SJSA1 (cell line): ENCODE results near the gene PPP1R2. TPM values are rescaled to one million over a fixed set of nuclear protein-coding genes. Genes with fewer than 3 reads are reported as not detected.

Experiments
- DNase-seq, 2 experiments: peaks; one replicate each; pipeline ENCODE4 v3.0.0-alpha.2; 2015 to 2020; ENCODE audit warnings: low spot score in 2 of 2, low read depth in 1 of 2
- H3K27ac ChIP-seq: fragments of 250-450 bp; sonication (Bioruptor Pico); 2 replicates; pipeline ENCODE4 v1.5.1; 2020; ENCODE audit warnings: mild to moderate bottlenecking, moderate library complexity
- H3K27me3 ChIP-seq: fragments of 250-450 bp; sonication (Bioruptor Pico); replicated peaks from 2 replicates; pipeline ENCODE4 v1.5.1; 2020; ENCODE audit warnings: mild to moderate bottlenecking, moderate library complexity
- H3K36me3 ChIP-seq: fragments of 250-450 bp; sonication (Bioruptor Pico); 2 replicates; pipeline ENCODE4 v1.5.1; 2020; ENCODE audit warnings: mild to moderate bottlenecking
- H3K4me1 ChIP-seq: fragments of 250-450 bp; sonication (Bioruptor Pico); replicated peaks from 2 replicates; pipeline ENCODE4 v1.6.1; 2021; ENCODE audit warnings: mild to moderate bottlenecking
- H3K4me3 ChIP-seq: fragments of 250-450 bp; sonication (Bioruptor Pico); 2 replicates; pipeline ENCODE4 v1.5.1; 2020; ENCODE audit warnings: mild to moderate bottlenecking
- H3K9me3 ChIP-seq: fragments of 250-450 bp; sonication (Bioruptor Pico); replicated peaks from 2 replicates; pipeline ENCODE4 v1.5.1; 2020; ENCODE audit warnings: mild to moderate bottlenecking
- total RNA-seq: library from RNA; depleted of rRNA; stranded (reverse); fragments of >200 nt; shearing (Covaris generic); gene quantifications from 2 replicates; pipeline ENCODE4 v1.2.3, GENCODE V29; 2014

The PPP1R2 gene
- total RNA-seq, 1 experiment from 2014 or later = 54.8 TPM

GRCh38 chr3:195556390-195556789, 13.3 kb upstream of the PPP1R2 start:
- DNase-seq = no peak
- no peak overlapping the region for H3K4me3 ChIP-seq
- H3K27ac ChIP-seq = no peak overlapping the region
- no peaks in the 10 kb centered on the region for H3K36me3 ChIP-seq
- peaks cover 3% of the 10 kb centered on the region for H3K27me3 ChIP-seq
- no peaks in the 10 kb centered on the region for H3K9me3 ChIP-seq
- H3K4me1 ChIP-seq = no peaks in the 10 kb centered on the region

GRCh38 chr3:195555110-195555509, 12.0 kb upstream of the PPP1R2 start:
- Histone ChIP-seq H3K27me3 (peaks cover 3% of the 10 kb centered on the region), H3K4me1 (no peaks in the 10 kb centered on the region), H3K27ac (no peak overlapping the region), H3K36me3 (no peaks in the 10 kb centered on the region), H3K9me3 (no peaks in the 10 kb centered on the region), H3K4me3 (no peak overlapping the region)
- no peak for DNase-seq

GRCh38 chr3:195554458-195554857, 11.3 kb upstream of the PPP1R2 start:
- Histone ChIP-seq H3K27ac (no peak overlapping the region), H3K27me3 (peaks cover 3% of the 10 kb centered on the region), H3K36me3 (no peaks in the 10 kb centered on the region), H3K4me1 (no peaks in the 10 kb centered on the region), H3K4me3 (no peak overlapping the region), H3K9me3 (no peaks in the 10 kb centered on the region)
- DNase-seq = no peak

DNA sequence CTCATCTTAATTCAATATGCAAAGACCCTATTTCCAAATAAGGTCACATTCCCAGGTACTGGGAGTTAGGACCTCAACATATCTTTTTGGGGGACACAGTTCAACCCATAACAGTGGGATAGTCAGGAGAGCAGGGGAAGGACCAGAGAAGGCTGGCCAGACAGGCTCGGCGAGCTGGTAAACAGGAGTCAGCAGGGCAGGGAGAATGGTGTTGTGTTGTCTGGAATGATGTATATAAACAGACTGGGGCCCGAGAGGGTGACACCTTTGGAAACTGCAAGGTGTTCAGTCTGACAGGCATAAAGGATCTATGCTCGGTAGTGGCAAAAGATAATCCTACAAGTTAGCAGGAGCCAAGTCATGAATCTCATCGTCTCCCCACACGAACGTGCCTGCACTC, 10.1 kb upstream of the PPP1R2 start:
- Histone ChIP-seq H3K36me3 (no peaks in the 10 kb centered on the region), H3K4me3 (no peak overlapping the region), H3K27me3 (peaks cover 1% of the 10 kb centered on the region; the same call in 1 of the 2 replicates), H3K27ac (no peak overlapping the region), H3K4me1 (no peaks in the 10 kb centered on the region), H3K9me3 (no peaks in the 10 kb centered on the region)
- DNase-seq = no peak

DNA sequence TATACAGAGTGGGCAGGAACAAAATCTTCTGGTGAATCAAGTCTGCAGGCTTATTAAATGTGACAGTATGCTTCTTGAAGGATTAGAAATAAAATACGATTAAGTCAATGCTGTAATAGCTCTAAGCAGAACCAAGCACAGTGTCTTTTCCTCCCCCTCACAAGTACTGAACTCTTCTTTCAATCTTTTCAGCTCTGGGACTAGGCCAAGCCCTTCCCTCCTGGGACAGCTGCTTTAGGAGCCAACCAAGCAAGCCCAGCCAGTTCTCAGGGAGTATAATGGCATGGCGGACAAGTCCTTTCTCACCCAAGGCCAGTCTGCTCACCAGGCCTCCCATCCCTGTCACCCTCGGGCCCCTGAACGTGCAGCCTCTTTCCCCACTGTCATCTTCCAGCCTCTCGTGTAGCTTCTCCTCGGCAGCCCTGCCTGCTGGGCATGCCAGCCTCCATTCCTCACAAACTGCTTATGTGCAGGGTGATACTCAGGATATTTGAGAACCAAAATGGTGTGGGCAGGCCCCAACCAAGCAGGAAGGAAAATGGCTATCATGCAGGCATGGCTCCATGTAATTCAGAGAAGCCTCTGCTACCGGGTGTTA, 8.4 kb upstream of the PPP1R2 start:
- Histone ChIP-seq H3K27me3 (no peaks in the 10 kb centered on the region), H3K27ac (no peak overlapping the region), H3K9me3 (no peaks in the 10 kb centered on the region), H3K4me3 (no peak overlapping the region), H3K36me3 (no peaks in the 10 kb centered on the region), H3K4me1 (peaks cover 4% of the 10 kb centered on the region)
- no peak for DNase-seq

DNA sequence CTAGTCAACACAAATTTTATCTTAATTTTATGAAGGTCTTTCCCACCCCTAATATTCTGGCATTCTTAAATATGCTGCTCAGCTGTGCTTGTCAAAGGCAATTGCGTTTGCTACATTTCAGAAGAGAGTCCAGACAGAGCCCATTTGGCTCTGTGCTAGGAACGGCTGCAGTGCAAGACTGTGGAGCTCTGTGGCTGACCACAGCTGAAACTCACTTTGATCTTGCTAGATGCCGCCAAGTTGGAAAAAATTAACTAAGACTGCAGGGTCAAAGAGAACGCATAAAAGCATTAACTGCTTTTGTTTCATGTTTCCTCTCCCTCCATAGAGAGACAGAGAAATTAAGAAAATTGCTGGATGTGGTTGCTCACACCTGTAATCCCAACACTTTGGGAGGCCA, 7.6 kb upstream of the PPP1R2 start:
- Histone ChIP-seq H3K27ac (no peak overlapping the region), H3K4me3 (no peak overlapping the region), H3K9me3 (no peaks in the 10 kb centered on the region), H3K4me1 (peaks cover 11% of the 10 kb centered on the region), H3K27me3 (no peaks in the 10 kb centered on the region), H3K36me3 (no peaks in the 10 kb centered on the region)
- no peak for DNase-seq

DNA sequence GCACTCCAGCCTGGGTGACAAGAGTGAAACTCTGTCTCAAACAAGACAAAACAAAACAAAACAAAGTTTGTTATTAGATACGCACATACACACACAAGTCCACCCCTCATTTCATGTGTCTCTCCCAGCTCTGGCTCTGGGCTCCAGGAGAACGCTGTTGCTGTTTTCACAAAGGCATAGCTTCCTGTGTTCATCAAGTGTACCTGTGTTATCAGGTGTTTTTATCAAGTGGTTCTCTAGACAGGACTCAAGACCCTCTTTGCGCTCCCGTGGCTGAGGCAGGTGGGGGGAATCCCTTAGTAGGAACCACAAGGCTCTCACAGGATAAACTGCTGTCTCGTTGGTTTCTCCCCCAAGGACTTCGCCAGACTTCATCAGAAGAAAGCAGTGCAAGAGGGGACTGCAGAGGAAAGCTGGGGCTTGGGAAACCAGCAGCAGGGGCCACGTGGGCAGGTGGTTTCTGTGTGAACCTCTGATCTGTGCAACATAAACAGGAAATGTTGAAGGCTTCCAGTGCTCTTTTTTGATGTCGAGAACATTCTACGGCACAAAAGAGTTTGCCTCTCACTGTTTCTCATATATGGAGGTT, 6.9 kb upstream of the PPP1R2 start:
- Histone ChIP-seq H3K27me3 (no peaks in the 10 kb centered on the region), H3K4me3 (no peak overlapping the region), H3K4me1 (peaks cover 14% of the 10 kb centered on the region), H3K36me3 (no peaks in the 10 kb centered on the region), H3K27ac (no peak overlapping the region), H3K9me3 (no peaks in the 10 kb centered on the region)
- no peak for DNase-seq

- H3K4me3 ChIP-seq = no peak overlapping the region
- H3K27me3 ChIP-seq = no peaks in the 10 kb centered on the region
- no peak for DNase-seq
These were observed 5.9 kb upstream of the PPP1R2 start for GRCh38 chr3:195548987-195549386.

GRCh38 chr3:195548501-195548900, 5.4 kb upstream of the PPP1R2 start:
- Histone ChIP-seq H3K27ac (no peak overlapping the region), H3K27me3 (no peaks in the 10 kb centered on the region), H3K4me3 (no peak overlapping the region), H3K36me3 (no peaks in the 10 kb centered on the region), H3K4me1 (peaks cover 25% of the 10 kb centered on the region), H3K9me3 (no peaks in the 10 kb centered on the region)
- DNase-seq = no peak

More at GRCh38 chr3:195548987-195549386, 5.9 kb upstream of the PPP1R2 start:
- Histone ChIP-seq H3K36me3 (no peaks in the 10 kb centered on the region), H3K9me3 (no peaks in the 10 kb centered on the region), H3K27ac (no peak overlapping the region), H3K4me1 (peaks cover 21% of the 10 kb centered on the region)

GRCh38 chr3:195548006-195548405, 4.9 kb upstream of the PPP1R2 start:
- peaks cover 1% of the 10 kb centered on the region for H3K36me3 ChIP-seq
- no peak overlapping the region for H3K4me3 ChIP-seq
- peaks cover 27% of the 10 kb centered on the region for H3K4me1 ChIP-seq
- DNase-seq = no peak
- H3K9me3 ChIP-seq = no peaks in the 10 kb centered on the region
- H3K27ac ChIP-seq = no peak overlapping the region
- no peaks in the 10 kb centered on the region for H3K27me3 ChIP-seq

DNA sequence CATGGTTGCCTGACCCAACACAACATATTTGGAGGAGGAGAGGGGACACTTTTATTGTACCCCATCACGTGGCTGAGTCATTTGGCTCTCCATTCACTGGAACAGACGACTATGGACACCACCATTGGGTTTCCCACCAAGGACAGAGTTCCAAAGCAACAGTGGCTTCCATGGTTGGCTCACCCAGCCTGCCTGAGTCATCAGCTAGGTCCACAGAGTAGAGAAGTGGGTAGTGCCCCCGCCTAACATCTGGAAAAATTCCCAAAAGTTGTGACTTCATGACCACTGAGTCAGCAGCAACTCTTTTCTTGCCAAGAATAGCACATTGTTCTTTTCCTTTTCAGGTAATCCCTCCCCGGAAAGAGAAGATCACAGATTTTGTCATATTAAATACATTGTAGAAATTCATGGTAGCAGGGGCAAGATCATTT, 3.0 kb upstream of the PPP1R2 start:
- H3K4me1 ChIP-seq = peaks cover 32% of the 10 kb centered on the region
- no peaks in the 10 kb centered on the region for H3K27me3 ChIP-seq
- no peaks in the 10 kb centered on the region for H3K9me3 ChIP-seq
- peaks cover 5% of the 10 kb centered on the region for H3K36me3 ChIP-seq
- no peak overlapping the region for H3K4me3 ChIP-seq
- no peak overlapping the region for H3K27ac ChIP-seq
- DNase-seq = peak; percentile 61 to 77

- DNase-seq = peak; percentile 13 to 55
- H3K27me3 ChIP-seq = no peaks in the 10 kb centered on the region
- no peak overlapping the region for H3K27ac ChIP-seq
- no peak overlapping the region for H3K4me3 ChIP-seq
- H3K36me3 ChIP-seq = peaks cover 5% of the 10 kb centered on the region
- no peaks in the 10 kb centered on the region for H3K9me3 ChIP-seq
- peaks cover 37% of the 10 kb centered on the region for H3K4me1 ChIP-seq
These were observed 1.5 kb upstream of the PPP1R2 start for GRCh38 chr3:195544634-195545033.

- H3K27ac ChIP-seq = no peak overlapping the region
- no peak for DNase-seq
- H3K36me3 ChIP-seq = peaks cover 5% of the 10 kb centered on the region
- no peaks in the 10 kb centered on the region for H3K9me3 ChIP-seq
- peaks cover 38% of the 10 kb centered on the region for H3K4me1 ChIP-seq
- no peaks in the 10 kb centered on the region for H3K27me3 ChIP-seq
- H3K4me3 ChIP-seq = no peak overlapping the region
These were observed 1.1 kb upstream of the PPP1R2 start for GRCh38 chr3:195544230-195544536.

GRCh38 chr3:195543500-195544229, 540 bp upstream of the PPP1R2 start:
- Histone ChIP-seq H3K4me3 (peak overlapping the region; percentile 91), H3K27me3 (no peaks in the 10 kb centered on the region), H3K9me3 (no peaks in the 10 kb centered on the region), H3K27ac (no peak overlapping the region), H3K36me3 (peaks cover 5% of the 10 kb centered on the region), H3K4me1 (peaks cover 38% of the 10 kb centered on the region)
- DNase-seq = no peak
